HG03108 (cell line): ENCODE measurements around the gene ZMAT5.

Experiments
- ATAC-seq: cut with Tn5 transposase; IDR thresholded peaks from one replicate; pipeline ENCODE4 v1.9.1; 2021; ENCODE audit warnings: moderate library complexity; ENCODE audit not compliant: unreplicated experiment

Gene ZMAT5, protein sequence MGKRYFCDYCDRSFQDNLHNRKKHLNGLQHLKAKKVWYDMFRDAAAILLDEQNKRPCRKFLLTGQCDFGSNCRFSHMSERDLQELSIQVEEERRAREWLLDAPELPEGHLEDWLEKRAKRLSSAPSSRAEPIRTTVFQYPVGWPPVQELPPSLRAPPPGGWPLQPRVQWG

DNA sequence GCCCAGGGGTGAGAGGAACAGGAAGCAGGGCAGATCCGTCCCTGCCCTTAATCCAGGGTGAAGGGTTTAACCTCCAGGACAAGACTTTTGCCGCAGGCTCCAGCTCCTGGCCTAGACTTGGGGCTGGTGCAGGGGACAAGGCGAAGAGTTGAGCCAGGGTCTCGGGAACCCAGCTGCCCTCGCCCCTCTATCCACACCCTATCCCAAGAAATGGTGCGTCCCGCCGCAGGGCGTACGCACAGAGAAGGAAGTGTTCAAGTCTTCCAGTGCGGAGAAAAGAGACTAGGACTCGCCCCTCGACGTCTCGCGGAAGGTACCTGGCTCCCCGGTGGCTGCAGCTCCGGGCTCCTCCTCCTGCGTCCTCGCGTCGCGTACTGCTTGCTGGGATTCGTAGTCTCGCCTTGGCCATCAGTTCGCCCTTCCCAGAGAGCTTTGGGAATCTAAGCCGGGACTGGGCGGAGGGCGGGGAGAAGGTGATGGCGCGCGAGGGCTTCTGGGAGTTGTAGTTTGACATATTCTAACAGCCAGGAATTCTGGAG is at the start of gene ZMAT5:
TSS of gene ZMAT5 (minus strand) at position 376 of the 539 bp plus-strand sequence. CDS start 18,463 bp downstream, outside the sequence.
- ATAC-seq: peak; percentile 90

GRCh38 chr22:29816539-29816938 is 49.7 kb upstream of the ZMAT5 start:
- ATAC-seq: no peak

- no peak for ATAC-seq
Measured at GRCh38 chr22:29816128-29816527, 49.3 kb upstream of the ZMAT5 start.

DNA sequence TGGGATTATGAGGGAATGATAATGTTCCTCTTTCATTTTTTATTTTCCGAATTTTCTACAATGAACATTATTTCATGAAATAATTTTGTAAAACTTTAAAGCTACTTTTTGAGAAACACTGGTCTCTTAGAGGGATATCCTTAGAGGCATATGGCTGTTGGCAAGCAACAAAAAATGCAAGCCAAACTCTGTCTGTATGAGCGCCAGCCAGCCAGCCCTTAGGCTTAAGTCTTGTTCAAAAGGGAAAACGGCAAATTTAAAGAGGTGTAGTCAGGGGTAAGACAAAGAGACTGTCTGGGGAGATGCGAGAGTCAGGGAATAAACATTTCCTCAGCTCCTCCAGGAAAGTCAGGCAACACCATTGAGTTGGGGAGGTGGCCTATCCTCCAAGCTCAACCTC is 48.8 kb upstream of the ZMAT5 start:
- ATAC-seq: no peak

GRCh38 chr22:29814003-29814402 is 47.2 kb upstream of the ZMAT5 start:
- ATAC-seq: no peak

DNA sequence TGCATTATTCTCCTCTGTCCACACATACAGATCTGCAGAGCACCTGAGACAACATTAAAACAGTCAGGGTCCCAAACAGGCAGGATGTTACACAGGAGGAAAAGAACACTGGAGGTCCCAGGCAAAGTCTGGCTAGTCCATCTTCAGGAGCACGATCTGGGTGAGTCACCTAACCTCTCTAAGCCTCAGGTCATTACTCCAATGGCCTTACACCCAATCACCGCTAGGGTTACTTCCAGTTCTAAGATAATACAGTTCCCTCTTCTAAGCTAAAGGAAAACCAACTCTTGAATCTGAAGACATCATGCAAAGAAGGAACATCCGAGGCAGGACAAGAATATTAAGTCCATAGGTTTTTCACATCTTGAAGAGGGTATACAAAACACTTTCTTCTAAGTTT is 46.8 kb upstream of the ZMAT5 start:
- ATAC-seq: no peak

GRCh38 chr22:29813126-29813525 is 46.3 kb upstream of the ZMAT5 start:
- ATAC-seq: no peak

DNA sequence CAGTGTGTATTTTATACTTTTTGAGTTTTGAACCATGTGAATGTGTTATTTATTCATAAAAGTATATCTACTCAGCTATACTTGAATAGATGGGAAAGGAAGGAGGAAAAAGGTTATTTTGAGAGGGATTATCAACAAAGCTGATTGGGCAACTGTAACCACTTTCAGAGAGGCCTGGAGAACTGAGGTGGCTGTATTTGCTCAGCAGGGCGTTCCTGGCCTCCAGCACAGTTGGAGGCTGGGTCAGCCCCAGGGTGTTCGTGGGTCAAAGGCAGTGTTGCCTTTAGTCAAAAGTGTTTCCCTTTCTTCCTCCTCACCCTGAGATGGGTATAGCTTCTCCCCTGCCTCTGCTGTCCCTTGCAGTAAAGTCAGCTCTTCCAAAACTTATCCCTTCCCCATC is 44.6 kb upstream of the ZMAT5 start:
- ATAC-seq: no peak

DNA sequence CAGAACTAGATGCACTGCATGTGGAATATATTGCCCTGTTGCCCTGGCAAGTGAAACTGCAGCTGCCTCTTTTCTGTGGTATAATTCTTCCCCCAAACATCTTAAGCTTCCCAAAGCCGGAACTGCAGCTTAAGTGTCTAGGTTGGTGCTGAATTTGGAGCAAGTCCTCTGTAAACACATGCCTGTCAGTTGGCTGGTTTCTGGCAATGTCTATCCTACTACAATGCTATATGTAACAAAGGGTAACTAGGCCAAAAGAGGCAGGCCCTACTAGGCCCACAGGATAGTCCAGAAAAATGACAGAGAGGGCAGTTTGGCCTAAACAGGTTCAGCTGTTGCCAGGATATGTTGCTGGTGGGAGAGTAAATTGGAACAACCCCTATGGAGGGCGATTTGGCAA is 43.4 kb upstream of the ZMAT5 start:
- ATAC-seq: no peak

GRCh38 chr22:29806196-29806595 is 39.4 kb upstream of the ZMAT5 start:
- ATAC-seq: no peak

GRCh38 chr22:29804985-29805384 is 38.2 kb upstream of the ZMAT5 start:
- no peak for ATAC-seq

DNA sequence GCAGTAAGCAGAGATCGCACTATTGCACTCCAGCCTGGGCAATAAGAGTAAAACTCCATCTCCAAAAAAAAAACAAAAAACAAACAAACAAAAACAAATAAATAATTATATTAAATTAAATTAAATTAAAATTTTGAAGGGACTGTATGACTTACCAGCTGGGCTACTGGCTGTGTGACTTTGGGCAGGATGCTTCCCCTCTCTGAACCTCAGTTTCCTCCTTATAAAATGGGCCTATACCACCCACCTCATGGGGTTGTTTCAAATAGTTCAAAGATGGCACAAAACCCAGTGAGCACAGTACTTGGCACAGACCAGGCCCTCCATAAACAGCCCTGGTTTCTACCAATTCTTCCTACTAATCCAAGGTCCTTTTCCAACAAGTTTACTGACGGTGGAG is 36.4 kb upstream of the ZMAT5 start:
- no peak for ATAC-seq

- ATAC-seq: no peak
Measured at GRCh38 chr22:29801796-29802195, 35.0 kb upstream of the ZMAT5 start.

GRCh38 chr22:29801153-29801552 is 34.3 kb upstream of the ZMAT5 start:
- no peak for ATAC-seq

DNA sequence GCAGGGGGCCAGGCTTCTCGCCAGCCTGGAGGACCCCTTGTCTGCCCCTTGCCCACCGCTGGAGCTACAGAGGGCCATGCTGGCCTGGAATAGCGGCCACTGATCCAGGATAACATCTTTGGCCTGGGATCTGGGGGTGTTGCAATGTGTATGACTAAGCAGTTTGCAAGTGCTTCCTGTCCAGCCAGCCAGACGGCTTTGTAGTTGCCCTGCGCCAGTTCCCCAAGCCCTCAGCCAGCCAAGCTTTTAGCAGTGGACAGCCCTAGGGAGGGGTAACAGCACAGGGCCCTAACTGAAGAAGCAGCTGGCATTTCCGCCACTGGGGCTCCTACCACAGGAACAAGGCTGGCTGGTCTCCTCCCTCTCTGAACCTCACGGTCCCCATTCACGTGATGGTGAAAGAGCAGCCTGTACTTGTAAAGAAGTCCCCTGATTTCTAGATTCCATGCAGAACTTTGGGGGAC is 32.4 kb upstream of the ZMAT5 start:
- no peak for ATAC-seq

- ATAC-seq: no peak
Measured at GRCh38 chr22:29798801-29799200, 32.0 kb upstream of the ZMAT5 start.

DNA sequence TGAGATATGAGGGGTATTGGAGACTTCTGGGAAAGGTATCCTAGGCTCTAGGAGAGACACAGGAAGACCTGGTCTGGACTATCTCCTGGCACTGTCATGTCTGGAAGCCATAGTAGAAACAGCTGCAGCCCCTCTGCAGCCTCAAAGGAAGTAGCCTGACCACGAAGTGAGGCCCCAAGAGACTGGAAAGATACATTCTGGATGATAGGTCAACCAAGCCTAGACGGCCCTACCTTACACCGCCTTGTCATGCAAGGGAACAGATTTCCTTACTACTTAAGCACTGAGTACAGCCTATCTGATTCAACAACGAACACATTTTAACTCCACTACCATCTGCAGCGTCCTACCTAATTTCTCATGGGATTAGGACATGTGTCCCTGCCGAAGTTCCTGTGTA is 31.5 kb upstream of the ZMAT5 start:
- no peak for ATAC-seq

GRCh38 chr22:29797351-29797750 is 30.5 kb upstream of the ZMAT5 start:
- no peak for ATAC-seq

DNA sequence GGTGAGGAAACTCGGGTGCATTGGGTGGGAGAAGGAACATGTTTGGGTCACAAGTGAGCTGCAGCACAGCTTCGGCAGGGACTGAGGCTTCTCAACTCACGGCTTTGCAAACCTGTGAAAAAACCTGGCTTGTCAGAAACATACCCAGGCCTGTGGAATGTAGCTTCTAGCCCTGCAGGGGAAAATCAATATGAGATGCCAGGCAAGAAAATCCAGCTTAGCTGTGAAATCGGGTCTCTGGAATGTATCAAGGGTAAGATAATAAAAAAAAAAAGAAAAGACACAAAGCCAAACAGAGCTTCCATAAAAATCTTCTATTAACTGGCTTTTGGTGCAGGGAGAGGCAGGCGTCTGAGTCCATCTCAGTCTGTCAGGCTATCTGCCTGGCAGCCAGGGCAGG is 28.9 kb upstream of the ZMAT5 start:
- ATAC-seq: no peak

DNA sequence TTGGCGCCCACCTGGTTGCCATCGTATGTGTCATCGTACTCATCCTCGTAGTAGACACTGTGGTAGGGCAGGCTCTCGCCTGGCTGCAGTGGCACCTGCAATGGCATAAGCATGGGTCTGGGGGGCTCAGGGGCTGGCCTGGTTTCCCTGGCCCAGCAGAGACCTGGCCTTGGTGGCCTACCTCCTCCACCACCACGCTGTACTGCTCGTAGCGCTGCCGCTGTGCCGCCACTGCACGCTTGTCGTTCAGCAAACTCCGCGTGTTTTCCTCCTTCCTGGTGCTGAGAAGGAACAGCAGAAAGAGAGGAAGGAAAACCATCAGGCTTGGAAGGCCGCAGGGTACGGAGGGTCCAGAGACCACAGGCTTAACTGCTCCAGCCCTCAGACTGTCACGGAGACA is 26.6 kb upstream of the ZMAT5 start:
- ATAC-seq: no peak

DNA sequence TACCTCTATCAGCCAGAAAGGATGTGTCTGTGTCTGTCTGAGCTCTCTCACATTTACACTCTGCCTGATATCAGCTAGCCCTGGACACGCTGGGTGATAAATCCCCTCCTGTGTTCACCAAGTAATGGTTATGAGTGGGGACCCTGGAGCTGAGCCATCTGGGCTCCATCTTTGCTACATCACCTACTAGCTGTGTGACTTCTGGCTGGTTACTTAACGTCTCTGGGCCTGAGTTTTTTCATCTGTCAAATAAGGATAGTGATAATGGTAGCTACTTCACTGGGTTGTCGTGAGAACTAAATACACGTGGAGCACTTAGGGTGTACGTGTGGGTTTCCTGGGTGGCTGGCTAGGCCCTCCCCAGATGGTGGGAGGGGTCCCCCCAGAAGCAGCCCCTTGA is 23.3 kb upstream of the ZMAT5 start:
- ATAC-seq: no peak

GRCh38 chr22:29788339-29789279 is 21.8 kb upstream of the ZMAT5 start:
- no peak for ATAC-seq
